Endodermal cell (in vitro differentiated cells): ENCODE results near the gene RPS24. TPM values are rescaled to one million over a fixed set of nuclear protein-coding genes. Genes with fewer than 3 reads are reported as not detected.
"Not testable (repeated sequence)": the region's sequence is repeated elsewhere in the genome, so short reads cannot be mapped to it uniquely, and the experiment has no call there.

Source experiments
- DNase-seq: peaks from one replicate; pipeline ENCODE4 v3.0.0-alpha.2; 2017
- H3K27ac ChIP-seq: 2 replicates; pipeline ENCODE4 v1.5.1; 2013; ENCODE audit warnings: mild to moderate bottlenecking, low read depth, low read length, moderate library complexity
- H3K27me3 ChIP-seq: 2 replicates; pipeline ENCODE4 v1.6.1; 2013; ENCODE audit warnings: mild to moderate bottlenecking, low read length, moderate library complexity; ENCODE audit not compliant: insufficient read depth, control insufficient read depth, poor library complexity, severe bottlenecking
- H3K36me3 ChIP-seq: 2 replicates; pipeline ENCODE4 v1.7.0; 2013; ENCODE audit warnings: mild to moderate bottlenecking, low read length, moderate library complexity; ENCODE audit not compliant: control insufficient read depth, insufficient read depth
- H3K4me1 ChIP-seq: one replicate; pipeline ENCODE4 v1.7.0; 2013; ENCODE audit warnings: low read length; ENCODE audit not compliant: control insufficient read depth, insufficient read depth
- H3K4me3 ChIP-seq: 2 replicates; pipeline ENCODE4 v1.5.1; 2013; ENCODE audit warnings: mild to moderate bottlenecking, low read length, moderate library complexity
- H3K9ac ChIP-seq: 2 replicates; pipeline ENCODE4 v1.6.1; 2013; ENCODE audit warnings: mild to moderate bottlenecking, low read length, moderate library complexity; ENCODE audit not compliant: poor library complexity, severe bottlenecking; ENCODE audit errors: extremely low read depth
- H3K9me3 ChIP-seq: 2 replicates; pipeline ENCODE4 v1.6.1; 2013; ENCODE audit warnings: mild to moderate bottlenecking, low read length, moderate library complexity; ENCODE audit not compliant: control insufficient read depth
- H3K27ac Mint-ChIP-seq: 2 replicates; pipeline ENCODE4 v1.8.0; 2020; ENCODE audit warnings: mixed read lengths
- H3K27me3 Mint-ChIP-seq: 2 replicates; pipeline ENCODE4 v1.8.0; 2021; ENCODE audit warnings: mild to moderate bottlenecking, mixed read lengths; ENCODE audit not compliant: insufficient read depth
- H3K36me3 Mint-ChIP-seq: 2 replicates; pipeline ENCODE4 v1.8.0; 2020; ENCODE audit warnings: low read depth, mixed read lengths
- H3K4me1 Mint-ChIP-seq: 2 replicates; pipeline ENCODE4 v1.8.0; 2020; ENCODE audit warnings: mixed read lengths
- H3K4me3 Mint-ChIP-seq: 2 replicates; pipeline ENCODE4 v1.8.0; 2020; ENCODE audit warnings: mild to moderate bottlenecking, moderate library complexity, mixed read lengths
- H3K9me3 Mint-ChIP-seq: 2 replicates; pipeline ENCODE4 v1.8.0; 2020; ENCODE audit warnings: mild to moderate bottlenecking, mixed read lengths
- CTCF ChIP-seq: fragments of 200-600 bp; sonication (generic); conservative IDR thresholded peaks from 2 replicates; pipeline ENCODE4 v1.5.0; 2021; ENCODE audit warnings: antibody characterized with exemption, mild to moderate bottlenecking
- WGBS, 2 experiments: methylation state at CpG; one replicate each; pipeline versions ENCODE4 v1.1.5 to v1.1.7; 2013; ENCODE audit warnings: missing lambda C conversion rate in 2 of 2, mixed read lengths in 1 of 2; ENCODE audit not compliant: insufficient coverage in 1 of 2, insufficient read length in 1 of 2; 5-methylcytosine and 5-hydroxymethylcytosine counted together
- total RNA-seq, 2 donors: library from RNA; stranded (reverse); fragmentation: NEBNext Ultra II Directional in 1 of 2; extraction: Animal tissue kit (Norgen Biotek cat#: 25700) in 1 of 2; gene quantifications; 2 replicates in 1 of 2; 3 replicates in 1 of 2; pipeline ENCODE4 v1.2.1, GENCODE V29; 2021

RPS24 gene
- total RNA-seq, 2 donors from 2014 or later: 1,695 to 1,720 TPM

DNA sequence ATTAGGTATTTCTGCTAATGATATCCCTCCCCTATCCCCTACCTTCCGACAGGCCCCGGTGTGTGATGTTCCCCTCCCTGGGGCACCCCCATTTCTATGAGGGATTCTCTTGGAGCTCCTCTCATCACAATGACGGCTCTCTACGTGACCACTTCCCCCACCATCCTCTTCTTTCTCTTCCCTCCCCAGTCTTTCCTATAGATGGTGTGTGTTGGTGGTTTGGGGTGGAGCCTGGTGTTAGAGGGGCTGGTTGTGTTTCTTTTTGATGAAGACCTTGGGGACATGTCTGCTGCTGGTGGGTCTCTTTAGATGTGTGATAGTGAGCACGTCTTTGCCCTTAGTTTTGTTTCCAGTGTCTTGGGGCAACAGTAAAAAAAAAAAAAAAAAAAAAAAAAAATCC, 28.6 kb downstream of the RPS24 start:
- H3K9me3 Mint-ChIP-seq: no peaks in the 10 kb centered on the region

DNA sequence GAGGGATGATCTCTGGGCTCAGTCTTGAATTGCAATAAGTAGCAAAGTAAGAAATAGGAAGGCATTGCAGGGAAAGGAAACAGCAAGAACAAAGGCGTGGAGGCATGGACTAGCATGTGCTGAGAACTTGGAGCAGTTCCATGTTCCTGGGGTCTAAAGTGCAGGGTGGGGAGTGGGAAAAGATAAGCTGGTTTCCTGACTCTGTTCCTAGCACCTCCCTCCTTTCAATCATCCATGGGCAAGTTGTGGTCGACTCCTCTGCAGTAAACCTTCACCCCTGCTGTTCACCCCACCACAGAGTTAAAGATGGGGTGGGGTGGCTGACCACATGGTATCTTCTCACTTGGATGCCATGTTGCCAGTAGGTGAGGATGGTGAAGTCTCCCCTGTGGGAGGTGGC, 29.6 kb downstream of the RPS24 start:
- H3K4me3 ChIP-seq: no peak overlapping the region
- no peaks in the 10 kb centered on the region for H3K27me3 Mint-ChIP-seq
- no peaks in the 10 kb centered on the region for H3K9me3 ChIP-seq
- no peaks in the 10 kb centered on the region for H3K9me3 Mint-ChIP-seq
- 91 to 100% methylated on average over 1 to 2 of the region's 2 CpGs for WGBS, 2 experiments
- no peaks in the 10 kb centered on the region for H3K36me3 Mint-ChIP-seq
- H3K4me1 Mint-ChIP-seq: no peaks in the 10 kb centered on the region
- H3K4me3 Mint-ChIP-seq: no peak overlapping the region
- H3K27me3 ChIP-seq: no peaks in the 10 kb centered on the region
- H3K27ac Mint-ChIP-seq: no peak overlapping the region
- no peak overlapping the region for H3K9ac ChIP-seq
- no peaks in the 10 kb centered on the region for H3K36me3 ChIP-seq
- H3K4me1 ChIP-seq: no peaks in the 10 kb centered on the region
- no peak for DNase-seq
- H3K27ac ChIP-seq: no peak overlapping the region
- TF ChIP-seq CTCF: no peak

More for the DNA sequence above, 28.6 kb downstream of the RPS24 start:
- H3K27me3 Mint-ChIP-seq: no peaks in the 10 kb centered on the region
- no peaks in the 10 kb centered on the region for H3K4me1 Mint-ChIP-seq
- DNase-seq: no peak
- H3K9me3 ChIP-seq: no peaks in the 10 kb centered on the region
- no peak overlapping the region for H3K27ac Mint-ChIP-seq
- H3K36me3 ChIP-seq: no peaks in the 10 kb centered on the region
- no peaks in the 10 kb centered on the region for H3K4me1 ChIP-seq
- H3K9ac ChIP-seq: no peak overlapping the region
- H3K36me3 Mint-ChIP-seq: no peaks in the 10 kb centered on the region
- H3K4me3 Mint-ChIP-seq: no peak overlapping the region
- H3K4me3 ChIP-seq: no peak overlapping the region
- no peaks in the 10 kb centered on the region for H3K27me3 ChIP-seq
- no peak for TF ChIP-seq CTCF
- no peak overlapping the region for H3K27ac ChIP-seq
- WGBS, 2 experiments: 85 to 94% methylated on average over 2 to 4 of the region's 5 CpGs

- not testable (repeated sequence) for H3K4me3 Mint-ChIP-seq, H3K9ac ChIP-seq, H3K4me1 ChIP-seq, H3K27me3 ChIP-seq, H3K36me3 ChIP-seq, H3K27ac Mint-ChIP-seq, H3K9me3 ChIP-seq, DNase-seq, H3K4me1 Mint-ChIP-seq, H3K4me3 ChIP-seq, H3K27ac ChIP-seq, H3K27me3 Mint-ChIP-seq, H3K9me3 Mint-ChIP-seq, H3K36me3 Mint-ChIP-seq
- no CpG with 5 or more reads among the region's 2 CpGs for WGBS, 2 experiments
These were observed 31.3 kb downstream of the RPS24 start for GRCh38 chr10:78064919-78065318.

GRCh38 chr10:78065611-78066010, 31.9 kb downstream of the RPS24 start:
- no peaks in the 10 kb centered on the region for H3K4me1 Mint-ChIP-seq
- H3K4me3 ChIP-seq: no peak overlapping the region
- TF ChIP-seq CTCF: no peak
- WGBS, 2 experiments: 83 to 86% methylated on average over 1 to 2 of the region's 2 CpGs
- H3K36me3 Mint-ChIP-seq: no peaks in the 10 kb centered on the region
- no peaks in the 10 kb centered on the region for H3K4me1 ChIP-seq
- H3K9me3 Mint-ChIP-seq: no peaks in the 10 kb centered on the region
- no peaks in the 10 kb centered on the region for H3K9me3 ChIP-seq
- no peaks in the 10 kb centered on the region for H3K36me3 ChIP-seq
- H3K4me3 Mint-ChIP-seq: no peak overlapping the region
- H3K27me3 Mint-ChIP-seq: no peaks in the 10 kb centered on the region
- no peak overlapping the region for H3K27ac Mint-ChIP-seq
- H3K9ac ChIP-seq: no peak overlapping the region
- no peaks in the 10 kb centered on the region for H3K27me3 ChIP-seq
- H3K27ac ChIP-seq: no peak overlapping the region
- no peak for DNase-seq
